Fibroblast of mammary gland (primary cell): ENCODE results near the gene GABRP.

Source experiments
- DNase-seq: peaks from one replicate; pipeline ENCODE4 v3.0.0-alpha.2; 2010; ENCODE audit warnings: low read depth
- H3K4me3 ChIP-seq: 2 replicates; pipeline ENCODE4 v1.5.1; 2011; ENCODE audit warnings: low read depth, mild to moderate bottlenecking, low read length, moderate library complexity; ENCODE audit not compliant: control insufficient read depth
- TF ChIP-seq, protein P1 (sequence below): conservative IDR thresholded peaks from 2 replicates; pipeline ENCODE4 v1.5.1; 2011; ENCODE audit warnings: low read depth, low read length, inconsistent platforms; ENCODE audit not compliant: control insufficient read depth, insufficient read depth

GABRP gene

GRCh38 chr5:170788626-170789304, 5.2 kb downstream of the GABRP start:
- DNase-seq = no peak
- no peak overlapping the region for H3K4me3 ChIP-seq
- TF ChIP-seq, protein P1, sequence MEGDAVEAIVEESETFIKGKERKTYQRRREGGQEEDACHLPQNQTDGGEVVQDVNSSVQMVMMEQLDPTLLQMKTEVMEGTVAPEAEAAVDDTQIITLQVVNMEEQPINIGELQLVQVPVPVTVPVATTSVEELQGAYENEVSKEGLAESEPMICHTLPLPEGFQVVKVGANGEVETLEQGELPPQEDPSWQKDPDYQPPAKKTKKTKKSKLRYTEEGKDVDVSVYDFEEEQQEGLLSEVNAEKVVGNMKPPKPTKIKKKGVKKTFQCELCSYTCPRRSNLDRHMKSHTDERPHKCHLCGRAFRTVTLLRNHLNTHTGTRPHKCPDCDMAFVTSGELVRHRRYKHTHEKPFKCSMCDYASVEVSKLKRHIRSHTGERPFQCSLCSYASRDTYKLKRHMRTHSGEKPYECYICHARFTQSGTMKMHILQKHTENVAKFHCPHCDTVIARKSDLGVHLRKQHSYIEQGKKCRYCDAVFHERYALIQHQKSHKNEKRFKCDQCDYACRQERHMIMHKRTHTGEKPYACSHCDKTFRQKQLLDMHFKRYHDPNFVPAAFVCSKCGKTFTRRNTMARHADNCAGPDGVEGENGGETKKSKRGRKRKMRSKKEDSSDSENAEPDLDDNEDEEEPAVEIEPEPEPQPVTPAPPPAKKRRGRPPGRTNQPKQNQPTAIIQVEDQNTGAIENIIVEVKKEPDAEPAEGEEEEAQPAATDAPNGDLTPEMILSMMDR = no peak

DNA sequence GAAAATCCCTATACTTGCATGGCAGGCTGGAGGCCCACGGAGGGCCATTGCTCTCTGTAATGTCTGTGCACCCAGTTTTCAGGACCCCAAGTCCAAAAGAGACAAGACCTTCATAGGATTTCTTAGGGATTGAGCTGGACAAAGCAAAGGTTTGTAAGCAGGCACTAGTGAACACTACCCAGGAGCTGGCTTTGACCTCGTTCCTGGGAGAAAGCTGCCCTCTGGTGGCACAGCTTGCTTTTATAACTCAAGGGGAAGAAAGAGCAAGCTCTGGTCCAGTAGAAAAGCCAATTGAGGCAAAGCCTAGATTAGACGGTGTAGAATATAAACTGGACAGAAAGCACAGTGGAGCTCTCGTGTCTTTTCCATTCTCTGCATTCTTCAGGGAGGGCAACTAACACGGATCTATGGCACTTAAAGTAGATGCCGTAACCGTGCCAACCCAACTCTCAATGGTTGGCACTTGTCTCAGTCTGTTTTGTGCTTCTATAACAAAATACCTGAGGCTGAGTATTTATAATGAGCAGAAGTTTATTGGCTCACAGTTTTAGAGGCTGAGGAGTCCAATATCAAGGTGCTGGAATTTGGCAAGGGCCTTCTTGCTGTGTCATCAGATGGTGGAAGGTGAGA, 7.9 kb downstream of the GABRP start:
- peak; percentile 58 for DNase-seq
- TF ChIP-seq, protein P1 = peak; percentile 47
- H3K4me3 ChIP-seq = no peak overlapping the region

DNA sequence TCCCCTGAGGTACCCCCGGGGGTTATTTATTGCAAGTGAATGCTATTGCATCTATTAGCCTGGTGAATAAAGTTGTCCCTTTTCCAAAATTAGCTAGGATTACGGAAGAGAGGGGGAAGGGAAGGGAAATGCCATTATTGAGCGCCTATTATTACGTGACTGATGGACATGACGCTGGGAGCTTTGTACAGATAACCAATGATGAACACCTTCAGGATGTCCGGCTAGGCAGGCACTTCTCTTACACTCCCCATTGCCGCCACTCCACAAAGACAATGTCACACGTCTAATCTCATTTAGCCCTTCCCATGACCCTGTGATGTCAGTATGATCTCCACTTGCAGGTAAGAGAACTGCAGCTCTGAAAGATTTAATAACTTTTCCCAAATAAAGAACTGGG, 9.4 kb downstream of the GABRP start:
- DNase-seq = no peak
- TF ChIP-seq, protein P1 = no peak
- no peak overlapping the region for H3K4me3 ChIP-seq

GRCh38 chr5:170795154-170795553, 11.6 kb downstream of the GABRP start:
- TF ChIP-seq, protein P1 = no peak
- DNase-seq = no peak
- H3K4me3 ChIP-seq = no peak overlapping the region

DNA sequence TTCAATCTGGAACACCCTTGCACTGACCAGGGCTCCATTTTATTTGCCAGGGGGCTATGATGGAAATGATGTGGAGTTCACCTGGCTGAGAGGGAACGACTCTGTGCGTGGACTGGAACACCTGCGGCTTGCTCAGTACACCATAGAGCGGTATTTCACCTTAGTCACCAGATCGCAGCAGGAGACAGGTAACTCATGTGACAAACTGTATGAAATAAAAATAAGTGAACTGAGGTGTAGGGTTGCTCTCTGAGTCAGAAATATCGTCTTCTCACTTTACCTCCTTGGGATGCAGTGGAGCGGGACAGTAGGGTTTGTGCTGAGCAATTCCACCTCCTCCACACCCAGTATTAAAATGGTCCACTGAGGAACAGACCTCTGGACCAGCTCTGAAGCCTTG, 22.1 kb downstream of the GABRP start:
- TF ChIP-seq, protein P1 = no peak

DNA sequence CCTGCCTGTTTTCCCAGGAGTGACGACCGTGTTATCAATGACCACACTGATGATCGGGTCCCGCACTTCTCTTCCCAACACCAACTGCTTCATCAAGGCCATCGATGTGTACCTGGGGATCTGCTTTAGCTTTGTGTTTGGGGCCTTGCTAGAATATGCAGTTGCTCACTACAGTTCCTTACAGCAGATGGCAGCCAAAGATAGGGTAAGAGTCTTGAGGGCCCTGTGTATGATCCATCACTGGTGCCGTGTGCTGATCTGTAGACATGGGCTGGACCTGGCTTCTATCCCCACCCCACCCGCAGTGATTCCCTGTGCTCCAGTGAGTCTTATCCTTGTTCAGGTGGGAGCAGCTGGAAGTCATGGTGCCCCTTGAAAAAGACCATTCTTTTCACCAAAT, 26.0 kb downstream of the GABRP start:
- peak; percentile 60 for DNase-seq
- no peak overlapping the region for H3K4me3 ChIP-seq
- TF ChIP-seq, protein P1 = peak; percentile 45

More for the DNA sequence above, 22.1 kb downstream of the GABRP start:
- H3K4me3 ChIP-seq = no peak overlapping the region
- DNase-seq = no peak
